Prostate gland (tissue), 2 donors: ENCODE data around the gene PLCG1.

ENCODE experiments used
- CTCF ChIP-seq, 4 experiments: fragments of 200-600 bp in 2 of 4; fragments of 450-650 bp in 2 of 4; sonication (generic) in 2 of 4; IDR thresholded peaks; 1 replicate in 3 of 4; 2 replicates in 1 of 4; pipeline ENCODE4 v1.5.1; 2016 to 2019; ENCODE audit warnings: antibody characterized with exemption in 4 of 4, mild to moderate bottlenecking in 2 of 4, moderate library complexity in 2 of 4
- POLR2A ChIP-seq: fragments of 450-650 bp; IDR thresholded peaks from one replicate; pipeline ENCODE4 v1.6.1; 2016; ENCODE audit warnings: antibody characterized with exemption, mild to moderate bottlenecking
- POLR2AphosphoS5 ChIP-seq: sonication (generic); formaldehyde crosslinking; IDR thresholded peaks from one replicate; pipeline ENCODE4 v1.6.1; 2017; ENCODE audit warnings: antibody characterized with exemption

GRCh38 chr20:41126719-41127118, 10.6 kb upstream of the PLCG1 start:
- no peak for TF ChIP-seq POLR2AphosphoS5
- no peak for TF ChIP-seq CTCF (IDR thresholded peaks at IDR 0.05)
- TF ChIP-seq POLR2A: no peak
